Glutamatergic neuron (in vitro differentiated cells): ENCODE results near the gene RAPGEF1. TPM values are rescaled to one million over a fixed set of nuclear protein-coding genes. Genes with fewer than 3 reads are reported as not detected.
"Not testable (repeated sequence)": the region's sequence is repeated elsewhere in the genome, so short reads cannot be mapped to it uniquely, and the experiment has no call there.

Experiments used
- DNase-seq: peaks from one replicate; pipeline ENCODE4 v3.0.0; 2022
- H3K27ac Mint-ChIP-seq: one replicate; pipeline ENCODE4 v1.8.0; 2020; ENCODE audit warnings: mild to moderate bottlenecking, mixed read lengths, inconsistent platforms; ENCODE audit not compliant: unreplicated experiment
- H3K27me3 Mint-ChIP-seq: one replicate; pipeline ENCODE4 v1.8.0; 2020; ENCODE audit warnings: mild to moderate bottlenecking, moderate library complexity, mixed read lengths, inconsistent platforms; ENCODE audit not compliant: unreplicated experiment
- H3K36me3 Mint-ChIP-seq: one replicate; pipeline ENCODE4 v1.8.0; 2020; ENCODE audit warnings: mild to moderate bottlenecking, mixed read lengths, inconsistent platforms; ENCODE audit not compliant: unreplicated experiment
- H3K4me1 Mint-ChIP-seq: one replicate; pipeline ENCODE4 v1.8.0; 2020; ENCODE audit warnings: mild to moderate bottlenecking, low read depth, mixed read lengths, inconsistent platforms; ENCODE audit not compliant: unreplicated experiment
- H3K4me3 Mint-ChIP-seq: one replicate; pipeline ENCODE4 v1.8.0; 2020; ENCODE audit warnings: mild to moderate bottlenecking, mixed read lengths, inconsistent platforms; ENCODE audit not compliant: unreplicated experiment
- H3K9me3 Mint-ChIP-seq: one replicate; pipeline ENCODE4 v1.8.0; 2020; ENCODE audit warnings: mild to moderate bottlenecking, moderate library complexity, mixed read lengths, inconsistent platforms; ENCODE audit not compliant: unreplicated experiment
- total RNA-seq: library from RNA; stranded (reverse); fragmentation: NEBNext Ultra II Directional; extraction: Animal tissue kit (Norgen Biotek cat#: 25700); gene quantifications from one replicate; pipeline ENCODE4 v1.2.1, GENCODE V29; 2021; ENCODE audit not compliant: unreplicated experiment
- TF ChIP-seq, protein P1 (sequence below): fragments of 200-600 bp; sonication (generic); IDR thresholded peaks from one replicate; pipeline ENCODE4 v1.5.0; 2021; ENCODE audit not compliant: partially characterized antibody, unreplicated experiment

Gene RAPGEF1
- total RNA-seq, 1 donor from 2014 or later = 319 TPM

DNA sequence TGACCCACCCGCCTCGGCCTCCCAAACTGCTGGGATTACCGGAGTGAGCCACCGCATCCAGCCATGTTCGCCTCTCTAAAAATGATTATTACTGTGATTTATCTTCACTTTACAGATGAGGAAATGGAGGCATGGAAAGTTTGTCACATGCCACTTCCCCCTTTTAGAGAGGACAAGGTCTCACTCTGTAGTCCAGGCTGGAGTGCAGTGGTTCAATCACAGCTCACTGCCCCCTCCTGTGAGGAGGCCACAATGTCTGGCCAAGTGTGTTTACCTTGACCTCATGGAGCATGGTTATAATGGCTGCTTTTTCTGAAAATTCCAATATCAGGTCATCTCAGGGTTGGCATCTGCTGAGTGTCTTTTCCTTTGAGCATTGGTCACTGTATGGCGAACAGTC lies 187.8 kb downstream of the RAPGEF1 start:
- H3K4me1 Mint-ChIP-seq = no peaks in the 10 kb centered on the region
- TF ChIP-seq, protein P1, sequence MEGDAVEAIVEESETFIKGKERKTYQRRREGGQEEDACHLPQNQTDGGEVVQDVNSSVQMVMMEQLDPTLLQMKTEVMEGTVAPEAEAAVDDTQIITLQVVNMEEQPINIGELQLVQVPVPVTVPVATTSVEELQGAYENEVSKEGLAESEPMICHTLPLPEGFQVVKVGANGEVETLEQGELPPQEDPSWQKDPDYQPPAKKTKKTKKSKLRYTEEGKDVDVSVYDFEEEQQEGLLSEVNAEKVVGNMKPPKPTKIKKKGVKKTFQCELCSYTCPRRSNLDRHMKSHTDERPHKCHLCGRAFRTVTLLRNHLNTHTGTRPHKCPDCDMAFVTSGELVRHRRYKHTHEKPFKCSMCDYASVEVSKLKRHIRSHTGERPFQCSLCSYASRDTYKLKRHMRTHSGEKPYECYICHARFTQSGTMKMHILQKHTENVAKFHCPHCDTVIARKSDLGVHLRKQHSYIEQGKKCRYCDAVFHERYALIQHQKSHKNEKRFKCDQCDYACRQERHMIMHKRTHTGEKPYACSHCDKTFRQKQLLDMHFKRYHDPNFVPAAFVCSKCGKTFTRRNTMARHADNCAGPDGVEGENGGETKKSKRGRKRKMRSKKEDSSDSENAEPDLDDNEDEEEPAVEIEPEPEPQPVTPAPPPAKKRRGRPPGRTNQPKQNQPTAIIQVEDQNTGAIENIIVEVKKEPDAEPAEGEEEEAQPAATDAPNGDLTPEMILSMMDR = no peak
- no peak for DNase-seq
- H3K36me3 Mint-ChIP-seq = peaks cover 45% of the 10 kb centered on the region
- peaks cover 23% of the 10 kb centered on the region for H3K9me3 Mint-ChIP-seq
- H3K4me3 Mint-ChIP-seq = no peak overlapping the region
- H3K27ac Mint-ChIP-seq = no peak overlapping the region
- H3K27me3 Mint-ChIP-seq = peaks cover 34% of the 10 kb centered on the region

DNA sequence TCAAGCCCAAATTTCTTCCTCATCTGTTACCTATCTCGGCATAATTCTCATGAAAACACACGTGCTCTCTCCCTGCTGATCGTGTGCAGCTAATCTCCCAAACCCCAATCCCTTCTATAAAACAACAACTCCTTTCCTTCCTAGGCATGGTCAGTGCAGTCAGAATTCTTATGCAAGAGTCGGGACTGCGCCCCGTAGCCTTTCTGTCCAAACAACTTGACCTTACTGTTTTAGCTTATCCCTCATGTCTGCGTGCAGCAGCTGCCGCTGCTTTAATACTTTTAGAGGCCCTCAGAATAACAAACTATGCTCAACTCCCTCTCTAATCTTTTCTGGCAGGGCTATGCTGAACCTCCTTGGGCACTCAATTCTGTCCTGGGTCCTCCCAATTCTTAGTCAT lies 189.4 kb downstream of the RAPGEF1 start:
- Mint-ChIP-seq H3K27me3 (peaks cover 27% of the 10 kb centered on the region), H3K9me3 (peaks cover 23% of the 10 kb centered on the region), H3K36me3 (peaks cover 35% of the 10 kb centered on the region)
- H3K27ac Mint-ChIP-seq, H3K4me3 Mint-ChIP-seq, H3K4me1 Mint-ChIP-seq, DNase-seq: not testable (repeated sequence)

DNA sequence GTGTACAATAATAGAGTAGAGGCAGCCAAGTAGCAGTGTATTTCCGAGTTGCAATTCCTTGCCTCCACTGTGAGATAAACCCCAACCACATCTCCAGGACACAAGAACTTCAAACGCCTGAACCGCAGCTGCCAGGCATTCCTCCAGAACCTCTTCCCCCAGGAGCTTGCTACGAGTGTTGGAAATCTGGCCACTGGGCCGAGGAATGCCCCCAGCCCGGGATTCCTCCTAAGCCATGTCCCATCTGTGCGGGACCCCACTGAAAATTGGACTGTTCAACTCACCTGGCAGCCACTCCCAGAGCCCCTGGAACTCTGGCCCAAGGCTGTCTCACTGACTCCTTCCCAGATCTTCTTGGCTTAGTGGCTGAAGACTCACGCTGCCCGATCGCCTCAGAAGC lies 190.7 kb downstream of the RAPGEF1 start:
- not testable (repeated sequence) for H3K4me3 Mint-ChIP-seq, DNase-seq, H3K27ac Mint-ChIP-seq, H3K4me1 Mint-ChIP-seq
- Mint-ChIP-seq H3K36me3 (peaks cover 40% of the 10 kb centered on the region), H3K27me3 (peaks cover 31% of the 10 kb centered on the region), H3K9me3 (peaks cover 27% of the 10 kb centered on the region)

DNA sequence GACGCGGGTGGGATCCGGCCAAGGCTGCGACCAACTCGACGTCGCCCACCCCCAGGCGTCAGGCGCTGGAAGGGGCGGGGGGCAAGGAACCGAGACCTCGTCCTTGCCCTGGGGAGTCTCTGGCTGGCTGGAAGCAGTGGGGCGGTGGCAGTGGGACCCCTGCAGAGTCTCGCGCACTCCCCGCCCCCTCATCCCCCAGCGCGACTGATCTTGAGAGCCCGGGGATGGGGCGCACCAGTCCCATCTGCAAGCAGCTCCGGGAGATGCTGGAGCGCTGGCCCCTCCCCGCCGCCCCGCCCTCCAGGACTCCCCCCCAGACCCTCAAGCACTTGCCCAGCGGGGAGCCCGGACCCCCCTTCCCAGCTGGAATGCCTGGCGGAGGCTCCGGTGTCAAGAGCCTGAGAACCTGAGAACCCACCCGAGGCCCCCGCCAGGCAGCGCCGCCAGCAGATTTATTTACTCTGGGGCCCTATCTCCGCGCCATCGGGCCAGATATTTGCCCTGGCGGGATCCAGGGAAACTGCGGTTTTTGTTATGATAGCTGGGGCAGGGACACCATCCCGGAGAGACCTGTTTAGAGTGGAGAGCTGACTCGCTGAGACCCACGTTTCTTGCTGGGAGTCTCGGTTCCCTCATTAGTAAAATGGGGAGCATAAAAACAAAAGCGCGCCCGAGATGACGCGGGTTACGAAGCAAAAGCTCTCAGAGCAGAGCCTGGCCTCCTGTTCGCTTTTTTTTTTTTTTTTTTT lies 193.4 kb downstream of the RAPGEF1 start:
- Mint-ChIP-seq H3K27me3 (peaks cover 28% of the 10 kb centered on the region), H3K9me3 (peaks cover 27% of the 10 kb centered on the region), H3K4me1 (peaks cover 1% of the 10 kb centered on the region), H3K27ac (no peak overlapping the region), H3K4me3 (peak overlapping the region; percentile 77), H3K36me3 (peaks cover 56% of the 10 kb centered on the region)
- DNase-seq = peak; percentile 48
- TF ChIP-seq, protein P1 = no peak

DNA sequence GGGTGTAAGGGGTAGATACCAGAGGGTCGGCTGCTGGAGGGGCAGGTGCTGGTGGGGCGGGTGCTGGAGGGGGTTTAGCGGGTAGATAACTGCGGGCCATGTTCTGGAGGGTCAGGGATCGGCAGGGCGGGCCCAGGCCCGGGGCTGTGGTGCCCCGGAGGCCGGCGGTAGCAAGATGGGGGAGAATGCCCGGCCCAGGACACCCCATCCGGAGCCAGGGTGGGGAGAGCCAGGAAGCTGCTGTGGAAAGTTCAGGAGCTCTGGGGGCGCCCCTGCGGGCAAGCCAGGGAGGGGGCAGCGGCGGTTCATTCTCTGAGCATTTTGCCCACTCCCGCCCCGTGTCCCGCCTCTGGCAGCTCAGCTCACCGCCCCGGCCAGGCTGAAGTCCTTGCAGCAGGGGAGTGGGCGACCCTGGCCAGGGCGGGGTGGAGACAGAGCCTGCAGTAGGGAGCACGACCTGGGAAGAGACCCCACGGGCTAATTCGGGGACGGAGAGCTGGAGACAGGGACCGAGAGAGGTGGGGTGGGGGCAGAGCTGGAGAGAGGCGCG lies 194.0 kb downstream of the RAPGEF1 start:
- DNase-seq = peak; percentile 41
- H3K4me3 Mint-ChIP-seq = peak overlapping the region; percentile 57

More for the DNA sequence above, 194.0 kb downstream of the RAPGEF1 start:
- Mint-ChIP-seq H3K27ac (no peak overlapping the region), H3K9me3 (peaks cover 25% of the 10 kb centered on the region), H3K36me3 (peaks cover 56% of the 10 kb centered on the region), H3K4me1 (peaks cover 1% of the 10 kb centered on the region), H3K27me3 (peaks cover 26% of the 10 kb centered on the region)
- TF ChIP-seq, protein P1 = no peak
